Measurements from ENCODE around the gene PTBP3.

Gene PTBP3

GRCh38 chr9:112179816-112180215 lies 153.6 kb downstream of the PTBP3 start:
- Histone ChIP-seq H3K36me3 (ENCODE audit: control insufficient read depth, insufficient read depth, low read length) (no peaks in the 10 kb centered on the region), H3K27me3 (replicated peaks; ENCODE audit: control insufficient read depth, insufficient read depth, low read length) (no peaks in the 10 kb centered on the region), H3K4me3 (replicated peaks; ENCODE audit: low read depth, low read length) (no peak overlapping the region)
- no peak for DNase-seq (ENCODE audit: extremely low read depth, insufficient read length)
- TF ChIP-seq CTCF (IDR thresholded peaks at IDR 0.05; ENCODE audit: insufficient read depth, low read length, poor library complexity, severe bottlenecking) = no peak

- no peak overlapping the region for H3K4me3 ChIP-seq (replicated peaks; ENCODE audit: low read depth, low read length)
- TF ChIP-seq CTCF (IDR thresholded peaks at IDR 0.05; ENCODE audit: insufficient read depth, low read length, poor library complexity, severe bottlenecking) = no peak
- no peaks in the 10 kb centered on the region for H3K36me3 ChIP-seq (ENCODE audit: control insufficient read depth, insufficient read depth, low read length)
- DNase-seq (ENCODE audit: extremely low read depth, insufficient read length) = no peak
- H3K27me3 ChIP-seq (replicated peaks; ENCODE audit: control insufficient read depth, insufficient read depth, low read length) = no peaks in the 10 kb centered on the region
Measured at GRCh38 chr9:112176524-112176923, 156.9 kb downstream of the PTBP3 start.

- Histone ChIP-seq H3K36me3 (ENCODE audit: control insufficient read depth, insufficient read depth, low read length) (no peaks in the 10 kb centered on the region), H3K27me3 (replicated peaks; ENCODE audit: control insufficient read depth, insufficient read depth, low read length) (no peaks in the 10 kb centered on the region), H3K4me3 (replicated peaks; ENCODE audit: low read depth, low read length) (peak overlapping the region; percentile 58)
- no peak for TF ChIP-seq CTCF (IDR thresholded peaks at IDR 0.05; ENCODE audit: insufficient read depth, low read length, poor library complexity, severe bottlenecking)
- no peak for DNase-seq (ENCODE audit: extremely low read depth, insufficient read length)
Measured at GRCh38 chr9:112175796-112176315, 157.6 kb downstream of the PTBP3 start.

- Histone ChIP-seq H3K36me3 (ENCODE audit: control insufficient read depth, insufficient read depth, low read length) (no peaks in the 10 kb centered on the region), H3K4me3 (replicated peaks; ENCODE audit: low read depth, low read length) (peak within 1 kb of the TSS; percentile 58), H3K27me3 (replicated peaks; ENCODE audit: control insufficient read depth, insufficient read depth, low read length) (no peaks in the 10 kb centered on the region)
- peak; percentile 70 for DNase-seq (ENCODE audit: extremely low read depth, insufficient read length)
- no peak for TF ChIP-seq CTCF (IDR thresholded peaks at IDR 0.05; ENCODE audit: insufficient read depth, low read length, poor library complexity, severe bottlenecking)
Measured at GRCh38 chr9:112174965-112175795, 158.2 kb downstream of the PTBP3 start, which contains the start of gene SUSD1. SUSD1 (minus strand) TSS chr9:112175297; CDS start chr9:112175235, 62 bp downstream.

GRCh38 chr9:112174222-112174964 lies 159.0 kb downstream of the PTBP3 start:
- H3K27me3 ChIP-seq (replicated peaks; ENCODE audit: control insufficient read depth, insufficient read depth, low read length) = no peaks in the 10 kb centered on the region
- peak; percentile 87 for DNase-seq (ENCODE audit: extremely low read depth, insufficient read length)
- peak overlapping the region; percentile 58 for H3K4me3 ChIP-seq (replicated peaks; ENCODE audit: low read depth, low read length)
- no peaks in the 10 kb centered on the region for H3K36me3 ChIP-seq (ENCODE audit: control insufficient read depth, insufficient read depth, low read length)
- TF ChIP-seq CTCF (IDR thresholded peaks at IDR 0.05; ENCODE audit: insufficient read depth, low read length, poor library complexity, severe bottlenecking) = no peak

Data from GM06990 (cell line).